ENCODE measurements around the gene CCNA2. TPM values are rescaled to one million over a fixed set of nuclear protein-coding genes. Genes with fewer than 3 reads are reported as not detected.

CCNA2 gene
- polyA plus RNA-seq, 2 of the 4 experiments (the other 2 are of a cell fraction) = 34.9 to 51.0 TPM

DNA sequence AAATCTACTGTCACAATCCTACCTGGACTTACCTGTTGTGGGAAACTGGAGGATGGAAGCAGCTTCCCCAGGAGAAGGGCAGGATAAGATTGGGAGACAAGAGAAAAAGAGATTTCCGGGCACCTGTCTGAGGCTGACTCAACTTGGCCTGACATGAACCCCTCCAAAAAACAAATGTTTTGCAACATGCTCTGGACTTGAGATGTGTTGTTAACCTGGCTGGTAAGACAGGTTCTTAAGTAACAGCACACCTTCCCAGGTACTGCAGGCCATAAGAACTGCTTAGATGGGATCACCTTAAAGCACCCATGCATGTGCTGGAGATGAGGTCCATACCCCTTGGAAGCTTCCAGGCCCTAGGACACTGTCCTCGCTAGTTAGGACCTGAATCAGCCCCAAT, 54.3 kb downstream of the CCNA2 start:
- no peak overlapping the region for H3K4me2 ChIP-seq
- 53% methylated on average over 2 of the region's 2 CpGs for WGBS (ENCODE audit: missing lambda C conversion rate)
- ATAC-seq = no peak
- no peaks in the 10 kb centered on the region for H3K4me1 ChIP-seq
- no peak overlapping the region for H3K27ac ChIP-seq
- H3K9me3 ChIP-seq = no peaks in the 10 kb centered on the region
- ChIA-PET CTCF (no interaction called here), POLR2A (no interaction called here)
- no peak for FAIRE-seq
- TF ChIP-seq GATA3 (IDR thresholded peaks at IDR 0.05; ENCODE audit: borderline replicate concordance) (no peak), CBX2 (IDR thresholded peaks at IDR 0.05; ENCODE audit: borderline replicate concordance, low read depth) (no peak), TP53 (CRISPR knock-in tag; IDR thresholded peaks at IDR 0.05) (no peak), KDM5A (IDR thresholded peaks at IDR 0.05) (no peak), BHLHE40 (IDR thresholded peaks at IDR 0.05; ENCODE audit: low read depth, low read length) (no peak), ZSCAN20 (CRISPR knock-in tag; IDR thresholded peaks at IDR 0.05) (no peak), JUN (IDR thresholded peaks at IDR 0.05) (no peak), CEBPB (IDR thresholded peaks at IDR 0.05) (no peak), CBX8 (IDR thresholded peaks at IDR 0.05) (no peak), EP300 (IDR thresholded peaks at IDR 0.05) (no peak), RAD21 (conservative IDR thresholded peaks at IDR 0.05 in 1 of 2, IDR thresholded peaks at IDR 0.05 in 1 of 2) (no peak), CHD2 (IDR thresholded peaks at IDR 0.05; ENCODE audit: low read length, partially characterized antibody) (no peak), MAFK (IDR thresholded peaks at IDR 0.05; ENCODE audit: partially characterized antibody) (no peak), RFX5 (IDR thresholded peaks at IDR 0.05) (no peak)
- TF ChIP-seq, protein P1, sequence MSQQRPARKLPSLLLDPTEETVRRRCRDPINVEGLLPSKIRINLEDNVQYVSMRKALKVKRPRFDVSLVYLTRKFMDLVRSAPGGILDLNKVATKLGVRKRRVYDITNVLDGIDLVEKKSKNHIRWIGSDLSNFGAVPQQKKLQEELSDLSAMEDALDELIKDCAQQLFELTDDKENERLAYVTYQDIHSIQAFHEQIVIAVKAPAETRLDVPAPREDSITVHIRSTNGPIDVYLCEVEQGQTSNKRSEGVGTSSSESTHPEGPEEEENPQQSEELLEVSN (IDR thresholded peaks at IDR 0.05; ENCODE audit: borderline replicate concordance, low read depth) = no peak
- TF ChIP-seq, protein P2, sequence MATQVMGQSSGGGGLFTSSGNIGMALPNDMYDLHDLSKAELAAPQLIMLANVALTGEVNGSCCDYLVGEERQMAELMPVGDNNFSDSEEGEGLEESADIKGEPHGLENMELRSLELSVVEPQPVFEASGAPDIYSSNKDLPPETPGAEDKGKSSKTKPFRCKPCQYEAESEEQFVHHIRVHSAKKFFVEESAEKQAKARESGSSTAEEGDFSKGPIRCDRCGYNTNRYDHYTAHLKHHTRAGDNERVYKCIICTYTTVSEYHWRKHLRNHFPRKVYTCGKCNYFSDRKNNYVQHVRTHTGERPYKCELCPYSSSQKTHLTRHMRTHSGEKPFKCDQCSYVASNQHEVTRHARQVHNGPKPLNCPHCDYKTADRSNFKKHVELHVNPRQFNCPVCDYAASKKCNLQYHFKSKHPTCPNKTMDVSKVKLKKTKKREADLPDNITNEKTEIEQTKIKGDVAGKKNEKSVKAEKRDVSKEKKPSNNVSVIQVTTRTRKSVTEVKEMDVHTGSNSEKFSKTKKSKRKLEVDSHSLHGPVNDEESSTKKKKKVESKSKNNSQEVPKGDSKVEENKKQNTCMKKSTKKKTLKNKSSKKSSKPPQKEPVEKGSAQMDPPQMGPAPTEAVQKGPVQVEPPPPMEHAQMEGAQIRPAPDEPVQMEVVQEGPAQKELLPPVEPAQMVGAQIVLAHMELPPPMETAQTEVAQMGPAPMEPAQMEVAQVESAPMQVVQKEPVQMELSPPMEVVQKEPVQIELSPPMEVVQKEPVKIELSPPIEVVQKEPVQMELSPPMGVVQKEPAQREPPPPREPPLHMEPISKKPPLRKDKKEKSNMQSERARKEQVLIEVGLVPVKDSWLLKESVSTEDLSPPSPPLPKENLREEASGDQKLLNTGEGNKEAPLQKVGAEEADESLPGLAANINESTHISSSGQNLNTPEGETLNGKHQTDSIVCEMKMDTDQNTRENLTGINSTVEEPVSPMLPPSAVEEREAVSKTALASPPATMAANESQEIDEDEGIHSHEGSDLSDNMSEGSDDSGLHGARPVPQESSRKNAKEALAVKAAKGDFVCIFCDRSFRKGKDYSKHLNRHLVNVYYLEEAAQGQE (IDR thresholded peaks at IDR 0.05) = no peak
- no peak for DNase-seq (ENCODE audit: low read depth in 1 of 2, low spot score in 1 of 2)
- H3K4me3 ChIP-seq = no peak overlapping the region

DNA sequence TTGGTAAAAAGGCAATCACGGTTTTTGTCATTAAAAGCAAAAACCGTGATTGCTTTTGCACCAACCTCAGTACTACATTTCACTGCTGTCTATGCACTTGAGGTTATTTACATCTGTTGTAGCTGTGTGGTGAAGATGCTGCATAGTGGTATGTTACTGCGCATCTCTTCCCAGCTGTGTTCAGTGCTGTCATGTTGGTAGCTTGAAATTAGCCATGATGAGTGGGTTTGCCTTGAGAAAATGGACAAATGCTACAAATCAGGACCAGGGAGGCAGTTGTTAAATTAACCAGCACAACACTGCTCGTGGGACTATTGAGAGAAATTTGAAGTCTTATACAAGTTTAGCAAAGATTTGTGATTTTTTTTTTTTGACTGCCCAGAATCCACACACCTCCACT, 56.5 kb downstream of the CCNA2 start:
- FAIRE-seq (no peak), DNase-seq (ENCODE audit: low read depth in 1 of 2, low spot score in 1 of 2) (no peak), ATAC-seq (no peak)
- H3K4me1 ChIP-seq = no peaks in the 10 kb centered on the region
- no peak overlapping the region for H3K4me3 ChIP-seq
- CTCF ChIA-PET = no interaction called here
- 71% methylated on average over 4 of the region's 4 CpGs for WGBS (ENCODE audit: missing lambda C conversion rate)
- no peak overlapping the region for H3K27ac ChIP-seq
- POLR2A ChIA-PET = no interaction called here
- no peaks in the 10 kb centered on the region for H3K9me3 ChIP-seq
- H3K4me2 ChIP-seq = no peak overlapping the region
- no peak for TF ChIP-seq NR3C1 (IDR thresholded peaks at IDR 0.05)
- no peak for TF ChIP-seq MAZ (IDR thresholded peaks at IDR 0.05; ENCODE audit: borderline replicate concordance, low read depth, low read length)
- no peak for TF ChIP-seq SREBF2 (IDR thresholded peaks at IDR 0.05)
- no peak for TF ChIP-seq NPAS2 (CRISPR knock-in tag; IDR thresholded peaks at IDR 0.05; ENCODE audit: borderline replicate concordance)
- no peak for TF ChIP-seq ZFP36 (IDR thresholded peaks at IDR 0.05; ENCODE audit: borderline replicate concordance, partially characterized antibody)
- no peak for TF ChIP-seq HDAC2 (IDR thresholded peaks at IDR 0.05)
- no peak for TF ChIP-seq CHD4 (IDR thresholded peaks at IDR 0.05; ENCODE audit: borderline replicate concordance)
- TF ChIP-seq, protein P3, sequence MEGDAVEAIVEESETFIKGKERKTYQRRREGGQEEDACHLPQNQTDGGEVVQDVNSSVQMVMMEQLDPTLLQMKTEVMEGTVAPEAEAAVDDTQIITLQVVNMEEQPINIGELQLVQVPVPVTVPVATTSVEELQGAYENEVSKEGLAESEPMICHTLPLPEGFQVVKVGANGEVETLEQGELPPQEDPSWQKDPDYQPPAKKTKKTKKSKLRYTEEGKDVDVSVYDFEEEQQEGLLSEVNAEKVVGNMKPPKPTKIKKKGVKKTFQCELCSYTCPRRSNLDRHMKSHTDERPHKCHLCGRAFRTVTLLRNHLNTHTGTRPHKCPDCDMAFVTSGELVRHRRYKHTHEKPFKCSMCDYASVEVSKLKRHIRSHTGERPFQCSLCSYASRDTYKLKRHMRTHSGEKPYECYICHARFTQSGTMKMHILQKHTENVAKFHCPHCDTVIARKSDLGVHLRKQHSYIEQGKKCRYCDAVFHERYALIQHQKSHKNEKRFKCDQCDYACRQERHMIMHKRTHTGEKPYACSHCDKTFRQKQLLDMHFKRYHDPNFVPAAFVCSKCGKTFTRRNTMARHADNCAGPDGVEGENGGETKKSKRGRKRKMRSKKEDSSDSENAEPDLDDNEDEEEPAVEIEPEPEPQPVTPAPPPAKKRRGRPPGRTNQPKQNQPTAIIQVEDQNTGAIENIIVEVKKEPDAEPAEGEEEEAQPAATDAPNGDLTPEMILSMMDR (IDR thresholded peaks at IDR 0.05) = no peak
- TF ChIP-seq ZSCAN20 (CRISPR knock-in tag; IDR thresholded peaks at IDR 0.05) = no peak
- no peak for TF ChIP-seq GATA3 (IDR thresholded peaks at IDR 0.05; ENCODE audit: borderline replicate concordance)
- no peak for TF ChIP-seq CBX8 (IDR thresholded peaks at IDR 0.05)
- no peak for TF ChIP-seq FOSL2 (IDR thresholded peaks at IDR 0.05)
- TF ChIP-seq FOSL2 (CRISPR knock-in tag; IDR thresholded peaks at IDR 0.05) = no peak
- TF ChIP-seq, protein P2 (IDR thresholded peaks at IDR 0.05) = no peak
- TF ChIP-seq, protein P4, sequence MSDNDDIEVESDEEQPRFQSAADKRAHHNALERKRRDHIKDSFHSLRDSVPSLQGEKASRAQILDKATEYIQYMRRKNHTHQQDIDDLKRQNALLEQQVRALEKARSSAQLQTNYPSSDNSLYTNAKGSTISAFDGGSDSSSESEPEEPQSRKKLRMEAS (IDR thresholded peaks at IDR 0.05) = no peak
- TF ChIP-seq, protein P5, sequence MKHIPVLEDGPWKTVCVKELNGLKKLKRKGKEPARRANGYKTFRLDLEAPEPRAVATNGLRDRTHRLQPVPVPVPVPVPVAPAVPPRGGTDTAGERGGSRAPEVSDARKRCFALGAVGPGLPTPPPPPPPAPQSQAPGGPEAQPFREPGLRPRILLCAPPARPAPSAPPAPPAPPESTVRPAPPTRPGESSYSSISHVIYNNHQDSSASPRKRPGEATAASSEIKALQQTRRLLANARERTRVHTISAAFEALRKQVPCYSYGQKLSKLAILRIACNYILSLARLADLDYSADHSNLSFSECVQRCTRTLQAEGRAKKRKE (CRISPR knock-in tag; IDR thresholded peaks at IDR 0.05; ENCODE audit: low read depth) = no peak
- TF ChIP-seq ZC3H11A (IDR thresholded peaks at IDR 0.05) = no peak
- no peak for TF ChIP-seq FOXS1 (CRISPR knock-in tag; IDR thresholded peaks at IDR 0.05)

Data from A549 (cell line).